Measurements from ENCODE around the gene FBXO38. TPM values are rescaled to one million over a fixed set of nuclear protein-coding genes. Genes with fewer than 3 reads are reported as not detected.

FBXO38 gene
- total and polyA plus RNA-seq, 2 donors from 2014 or later, result 9.6 to 45.9 TPM

- H3K36me3 ChIP-seq (ENCODE audit: control insufficient read depth in 2 of 3, insufficient read depth in 3 of 3, low read length in 3 of 3), result no peaks in the 10 kb centered on the region
- H3K4me3 ChIP-seq (ENCODE audit: low read length in 3 of 3), result no peak overlapping the region
- H3K27ac ChIP-seq (ENCODE audit: low read depth in 2 of 2, low read length in 2 of 2), result no peak overlapping the region
- no peak overlapping the region for H3K9ac ChIP-seq (ENCODE audit: low read length in 3 of 3)
- intact Hi-C loops (cut with DNase I), result no loop called here
- H3K27me3 ChIP-seq (ENCODE audit: control insufficient read depth, insufficient read depth, low read length), result no peaks in the 10 kb centered on the region
- FAIRE-seq, result no peak
- no peaks in the 10 kb centered on the region for H3K9me3 ChIP-seq (ENCODE audit: control insufficient read depth in 2 of 3, insufficient read depth in 1 of 3, low read length in 3 of 3)
- no peaks in the 10 kb centered on the region for H3K4me1 ChIP-seq (ENCODE audit: control insufficient read depth in 2 of 3, insufficient read depth in 2 of 3, low read depth in 1 of 3, low read length in 3 of 3)
- DNase-seq, result no peak
- no peak for TF ChIP-seq CTCF (IDR thresholded peaks at IDR 0.05; ENCODE audit: borderline replicate concordance, extremely low read depth, insufficient read depth)
These were observed 41.2 kb upstream of the FBXO38 start for GRCh38 chr5:148342371-148343045.

- H3K9ac ChIP-seq (ENCODE audit: low read length in 3 of 3), result no peak overlapping the region
- intact Hi-C loops (cut with DNase I), result no loop called here
These were observed 40.7 kb upstream of the FBXO38 start for GRCh38 chr5:148343046-148343407.

GRCh38 chr5:148343603-148344487 lies 39.9 kb upstream of the FBXO38 start:
- Histone ChIP-seq H3K4me3 (ENCODE audit: low read length in 3 of 3) (no peak overlapping the region), H3K9me3 (ENCODE audit: control insufficient read depth in 2 of 3, insufficient read depth in 1 of 3, low read length in 3 of 3) (no peaks in the 10 kb centered on the region), H3K27ac (ENCODE audit: low read depth in 2 of 2, low read length in 2 of 2) (no peak overlapping the region), H3K9ac (ENCODE audit: low read length in 3 of 3) (no peak overlapping the region), H3K36me3 (ENCODE audit: control insufficient read depth in 2 of 3, insufficient read depth in 3 of 3, low read length in 3 of 3) (no peaks in the 10 kb centered on the region), H3K4me1 (ENCODE audit: control insufficient read depth in 2 of 3, insufficient read depth in 2 of 3, low read depth in 1 of 3, low read length in 3 of 3) (no peaks in the 10 kb centered on the region), H3K27me3 (ENCODE audit: control insufficient read depth, insufficient read depth, low read length) (no peaks in the 10 kb centered on the region)
- DNase-seq, result no peak
- FAIRE-seq, result no peak
- intact Hi-C loops (cut with DNase I), result no loop called here
- no peak for TF ChIP-seq CTCF (IDR thresholded peaks at IDR 0.05; ENCODE audit: borderline replicate concordance, extremely low read depth, insufficient read depth)

More at GRCh38 chr5:148343046-148343407, 40.7 kb upstream of the FBXO38 start:
- Histone ChIP-seq H3K9me3 (ENCODE audit: control insufficient read depth in 2 of 3, insufficient read depth in 1 of 3, low read length in 3 of 3) (no peaks in the 10 kb centered on the region), H3K27ac (ENCODE audit: low read depth in 2 of 2, low read length in 2 of 2) (no peak overlapping the region), H3K4me3 (ENCODE audit: low read length in 3 of 3) (no peak overlapping the region), H3K27me3 (ENCODE audit: control insufficient read depth, insufficient read depth, low read length) (no peaks in the 10 kb centered on the region), H3K36me3 (ENCODE audit: control insufficient read depth in 2 of 3, insufficient read depth in 3 of 3, low read length in 3 of 3) (no peaks in the 10 kb centered on the region), H3K4me1 (ENCODE audit: control insufficient read depth in 2 of 3, insufficient read depth in 2 of 3, low read depth in 1 of 3, low read length in 3 of 3) (no peaks in the 10 kb centered on the region)
- DNase-seq (peak in 1 of 5 donors; percentile 15), FAIRE-seq (no peak)
- no peak for TF ChIP-seq CTCF (IDR thresholded peaks at IDR 0.05; ENCODE audit: borderline replicate concordance, extremely low read depth, insufficient read depth)
